Measurements from ENCODE around the gene GRIN3A. TPM values are rescaled to one million over a fixed set of nuclear protein-coding genes. Genes with fewer than 3 reads are reported as not detected.

The GRIN3A gene
- total RNA-seq, 4 donors from 2014 or later, result 0.27 to 0.48 (median 0.37) TPM; not detected in 1

DNA sequence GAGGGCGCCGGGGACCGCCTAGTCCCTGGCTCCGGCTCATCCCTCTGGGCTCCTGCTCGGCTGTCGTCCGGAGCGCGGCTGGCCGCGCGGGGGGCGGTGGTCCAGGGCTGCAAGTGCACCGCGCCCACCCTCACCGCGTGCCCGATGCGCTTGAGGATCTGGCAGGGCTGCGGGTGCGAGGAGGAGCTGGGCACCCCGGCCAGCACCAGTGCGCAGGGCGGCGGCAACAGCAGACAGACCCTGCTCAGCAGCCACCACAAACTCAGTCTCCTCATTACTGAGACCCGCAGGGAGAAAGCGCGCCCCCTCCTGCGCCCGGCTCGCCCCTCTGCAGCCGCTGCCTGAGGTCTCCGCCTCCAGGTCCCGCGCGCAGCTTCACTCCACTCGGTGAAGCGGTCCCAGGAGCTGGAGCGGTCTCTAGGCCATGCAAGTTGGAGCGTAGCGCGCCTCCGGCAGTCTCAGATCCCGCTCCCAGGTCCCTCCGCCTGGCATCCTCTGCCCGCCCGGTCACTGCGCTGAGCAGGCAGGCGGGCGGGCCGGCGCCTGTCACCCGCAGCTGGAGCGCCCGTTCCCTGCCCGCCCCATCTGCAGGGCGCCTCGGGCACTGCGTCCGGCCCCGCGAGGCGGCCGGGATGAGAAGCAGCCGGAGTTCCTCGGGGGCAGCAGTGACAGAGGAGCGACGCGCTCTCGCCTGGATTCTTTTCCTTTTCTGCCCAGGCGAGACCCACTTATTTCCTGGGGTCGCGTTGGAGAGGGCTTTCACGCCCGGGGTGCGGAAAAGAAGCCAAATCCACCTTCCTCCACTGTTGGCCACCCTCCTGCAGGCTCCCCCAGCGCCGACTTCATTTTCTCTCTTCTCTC lies 512 bp downstream of the GRIN3A start:
- TF ChIP-seq, protein P1, sequence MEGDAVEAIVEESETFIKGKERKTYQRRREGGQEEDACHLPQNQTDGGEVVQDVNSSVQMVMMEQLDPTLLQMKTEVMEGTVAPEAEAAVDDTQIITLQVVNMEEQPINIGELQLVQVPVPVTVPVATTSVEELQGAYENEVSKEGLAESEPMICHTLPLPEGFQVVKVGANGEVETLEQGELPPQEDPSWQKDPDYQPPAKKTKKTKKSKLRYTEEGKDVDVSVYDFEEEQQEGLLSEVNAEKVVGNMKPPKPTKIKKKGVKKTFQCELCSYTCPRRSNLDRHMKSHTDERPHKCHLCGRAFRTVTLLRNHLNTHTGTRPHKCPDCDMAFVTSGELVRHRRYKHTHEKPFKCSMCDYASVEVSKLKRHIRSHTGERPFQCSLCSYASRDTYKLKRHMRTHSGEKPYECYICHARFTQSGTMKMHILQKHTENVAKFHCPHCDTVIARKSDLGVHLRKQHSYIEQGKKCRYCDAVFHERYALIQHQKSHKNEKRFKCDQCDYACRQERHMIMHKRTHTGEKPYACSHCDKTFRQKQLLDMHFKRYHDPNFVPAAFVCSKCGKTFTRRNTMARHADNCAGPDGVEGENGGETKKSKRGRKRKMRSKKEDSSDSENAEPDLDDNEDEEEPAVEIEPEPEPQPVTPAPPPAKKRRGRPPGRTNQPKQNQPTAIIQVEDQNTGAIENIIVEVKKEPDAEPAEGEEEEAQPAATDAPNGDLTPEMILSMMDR (IDR thresholded peaks at IDR 0.05), result peak in 3 of 5 experiments; percentile 11 to 41 (median 28)
- TF ChIP-seq POLR2A (IDR thresholded peaks at IDR 0.05), result no peak
- in situ Hi-C loops (cut with MboI; ENCODE audit: low pct_ligation_motif_present in 1 of 4, low pct_unique_long_range_greater_than_20kb in 1 of 4, low sequenced_read_pairs in 3 of 4) (no loop called here), intact Hi-C loops (cut with DNase I; ENCODE audit: low total_unique reads) (no loop called here)
- no peaks in the 10 kb centered on the region for H3K36me3 ChIP-seq
- H3K9me3 ChIP-seq, result no peaks in the 10 kb centered on the region
- peaks cover 7 to 19% (median 14%) of the 10 kb centered on the region in 4 donors for H3K4me1 ChIP-seq
- H3K27me3 ChIP-seq, result peaks cover 95% of the 10 kb centered on the region
- 14% methylated on average over 47 of the region's 78 CpGs; no CpG with 5 or more reads in 1 of the 2 donors for WGBS, 2 donors (ENCODE audit: low coverage in 1 of 2)
- peak overlapping the region; percentile 16 to 51 (median 29) for H3K4me3 ChIP-seq
- no peak for DNase-seq
- H3K27ac ChIP-seq, result no peak overlapping the region

DNA sequence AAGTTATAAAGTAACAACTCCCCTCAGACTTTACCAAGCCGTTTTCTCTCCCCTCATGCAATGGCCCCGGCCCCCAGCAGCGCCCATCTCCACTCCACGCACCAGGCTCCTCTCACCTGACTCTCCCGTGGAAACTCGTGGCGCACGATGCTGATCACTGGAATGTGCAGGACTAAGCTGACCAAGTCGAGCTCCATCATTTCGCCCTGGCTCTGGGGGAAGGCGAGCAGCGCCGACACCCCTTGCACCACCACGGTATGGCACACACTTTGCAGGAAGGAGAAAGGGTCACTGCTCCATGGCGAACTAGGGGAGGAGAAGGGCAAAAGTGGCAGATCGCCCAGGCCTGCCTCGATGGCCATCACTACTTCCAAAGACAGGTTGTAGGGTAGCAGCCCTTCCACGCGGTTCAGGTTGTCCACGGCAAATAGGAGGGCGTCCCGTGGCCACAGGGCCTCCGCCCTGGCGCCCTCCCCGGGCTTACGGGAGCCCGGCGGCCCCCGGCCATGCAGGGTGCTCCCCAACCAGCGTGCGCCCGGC lies 1.2 kb downstream of the GRIN3A start:
- TF ChIP-seq POLR2AphosphoS5 (IDR thresholded peaks at IDR 0.05) (no peak), EP300 (IDR thresholded peaks at IDR 0.05; ENCODE audit: low read depth) (no peak), POLR2A (IDR thresholded peaks at IDR 0.05) (no peak)
- TF ChIP-seq, protein P1 (IDR thresholded peaks at IDR 0.05), result no peak
- no peak overlapping the region for H3K27ac ChIP-seq
- H3K4me1 ChIP-seq, result peaks cover 7 to 19% (median 14%) of the 10 kb centered on the region in 4 donors
- intact Hi-C loops (cut with DNase I; ENCODE audit: low total_unique reads), result no loop called here
- 27 to 37% methylated on average over 6 to 32 of the region's 32 CpGs for WGBS, 2 donors (ENCODE audit: low coverage in 1 of 2)
- in situ Hi-C loops (cut with MboI; ENCODE audit: low pct_ligation_motif_present in 1 of 4, low pct_unique_long_range_greater_than_20kb in 1 of 4, low sequenced_read_pairs in 3 of 4), result no loop called here
- H3K4me3 ChIP-seq, result peak overlapping the region in 1 of 4 donors; percentile 51
- H3K36me3 ChIP-seq, result no peaks in the 10 kb centered on the region
- no peak for DNase-seq
- peaks cover 90% of the 10 kb centered on the region for H3K27me3 ChIP-seq
- no peaks in the 10 kb centered on the region for H3K9me3 ChIP-seq

DNA sequence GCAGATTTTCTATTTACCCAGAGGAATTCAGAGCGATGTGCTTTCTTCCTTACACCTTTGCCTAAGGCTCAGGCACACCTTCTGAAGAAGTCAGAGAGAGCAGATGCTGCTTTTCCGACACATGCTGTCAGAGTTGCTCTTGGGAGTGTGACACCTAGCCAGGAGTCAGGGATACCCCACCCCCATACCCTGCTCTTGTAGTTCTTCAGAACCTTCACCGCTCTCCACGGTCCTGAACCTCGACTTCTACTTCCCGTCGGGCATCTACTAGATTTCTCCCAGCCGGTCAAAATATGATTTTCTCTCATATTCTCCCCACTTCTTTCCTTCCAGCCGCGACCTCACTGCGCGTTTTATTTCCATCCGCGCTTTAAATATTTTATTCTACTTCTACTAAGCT lies 1.7 kb downstream of the GRIN3A start:
- WGBS, 2 donors (ENCODE audit: low coverage in 1 of 2), result 16 to 25% methylated on average over 13 to 14 of the region's 14 CpGs

DNA sequence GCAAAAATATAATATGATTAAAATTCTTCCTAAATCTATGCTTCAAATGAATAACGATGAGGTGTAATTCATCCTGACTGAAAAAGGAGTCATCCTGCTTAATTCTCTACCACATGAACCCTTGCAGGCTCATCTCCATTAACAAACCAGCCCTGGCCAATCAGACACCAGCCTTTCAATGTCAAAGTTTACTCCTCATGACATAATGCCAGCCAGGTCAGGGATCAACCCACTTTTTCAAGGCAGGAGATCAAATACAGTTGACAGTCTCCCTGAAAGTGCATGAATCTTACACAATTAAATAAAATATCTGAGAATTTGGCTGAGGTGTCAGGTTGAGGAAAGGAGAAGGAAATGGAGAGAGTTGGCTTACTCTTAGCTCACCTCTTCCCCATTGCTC lies 7.0 kb downstream of the GRIN3A start:
- no peaks in the 10 kb centered on the region for H3K9me3 ChIP-seq
- no peaks in the 10 kb centered on the region for H3K36me3 ChIP-seq
- intact Hi-C loops (cut with DNase I; ENCODE audit: low total_unique reads), result no loop called here
- in situ Hi-C loops (cut with MboI; ENCODE audit: low pct_ligation_motif_present in 1 of 4, low pct_unique_long_range_greater_than_20kb in 1 of 4, low sequenced_read_pairs in 3 of 4), result no loop called here
- peaks cover 35% of the 10 kb centered on the region for H3K27me3 ChIP-seq
- TF ChIP-seq, protein P1 (IDR thresholded peaks at IDR 0.05), result no peak
- TF ChIP-seq EP300 (IDR thresholded peaks at IDR 0.05; ENCODE audit: low read depth) (no peak), POLR2AphosphoS5 (IDR thresholded peaks at IDR 0.05) (no peak), POLR2A (IDR thresholded peaks at IDR 0.05) (no peak)
- DNase-seq, result no peak
- no peak overlapping the region for H3K27ac ChIP-seq
- no peak overlapping the region for H3K4me3 ChIP-seq
- H3K4me1 ChIP-seq, result no peaks in the 10 kb centered on the region
- 36 to 45% methylated on average over 1 of the region's 1 CpG for WGBS, 2 donors (ENCODE audit: low coverage in 1 of 2)

More for the DNA sequence above, 1.7 kb downstream of the GRIN3A start:
- no peak overlapping the region for H3K4me3 ChIP-seq
- no peak for TF ChIP-seq EP300 (IDR thresholded peaks at IDR 0.05; ENCODE audit: low read depth)
- no peak for TF ChIP-seq POLR2AphosphoS5 (IDR thresholded peaks at IDR 0.05)
- no peak for TF ChIP-seq POLR2A (IDR thresholded peaks at IDR 0.05)
- TF ChIP-seq, protein P1 (IDR thresholded peaks at IDR 0.05), result no peak
- no peak overlapping the region for H3K27ac ChIP-seq
- in situ Hi-C loops (cut with MboI; ENCODE audit: low pct_ligation_motif_present in 1 of 4, low pct_unique_long_range_greater_than_20kb in 1 of 4, low sequenced_read_pairs in 3 of 4) (no loop called here), intact Hi-C loops (cut with DNase I; ENCODE audit: low total_unique reads) (no loop called here)
- peaks cover 88% of the 10 kb centered on the region for H3K27me3 ChIP-seq
- H3K9me3 ChIP-seq, result no peaks in the 10 kb centered on the region
- peaks cover 7 to 19% (median 14%) of the 10 kb centered on the region in 4 donors for H3K4me1 ChIP-seq
- H3K36me3 ChIP-seq, result no peaks in the 10 kb centered on the region
- no peak for DNase-seq

Data from transverse colon (tissue), 4 donors.